K562 (cell line): Measurements from ENCODE around the gene OPCML. TPM values are rescaled to one million over a fixed set of nuclear protein-coding genes. Genes with fewer than 3 reads are reported as not detected.

Source experiments
- ATAC-seq: fragments of 200-7000 bp; cut with Tn5 transposase; 3 replicates; pipeline ENCODE4 v1.9.1; 2020; ENCODE audit warnings: moderate library complexity
- BruUV-seq: library from RNA; stranded (reverse); fragments of 400-500 nt; replicated peaks from 2 replicates; lab custom pipeline; 2021; lab: Mats Ljungman, UMichigan
- CTCF ChIA-PET: fragments of 300-600 bp; formaldehyde crosslinking; extraction: SDS; loops from one replicate; lab custom pipeline; 2021; ENCODE audit warnings: low intra/inter-chr PET ratio; lab: Yijun Ruan, JAX
- POLR2A ChIA-PET: fragments of 300-600, 350-650 bp; sonication (Branson Sonifier 250); formaldehyde crosslinking; extraction: SDS; loops from one replicate; lab custom pipeline; 2021; ENCODE audit warnings: antibody characterized with exemption, inconsistent platforms; lab: Yijun Ruan, JAX
- DNase-seq, 4 experiments: peaks; one replicate each; pipeline versions ENCODE4 v3.0.0 to v3.0.0-alpha.2; 2011 to 2018; ENCODE audit warnings: low spot score in 3 of 4, mixed read lengths in 3 of 4; ENCODE audit errors: extremely low read depth in 1 of 4
- FAIRE-seq: peaks from 2 replicates; lab custom pipeline; 2011; peaks lifted over from hg19 to GRCh38; lab: Jason Lieb, UNC
- H2AFZ ChIP-seq: 2 replicates; pipeline ENCODE4 v1.6.0; 2011; ENCODE audit warnings: low read depth, low read length, control low read depth, inconsistent platforms
- H3K27ac ChIP-seq: fragments of 200-600 bp; 3 replicates; pipeline ENCODE4 v1.8.0; 2011; ENCODE audit warnings: low read depth, mild to moderate bottlenecking, control low read depth, inconsistent platforms, low read length, moderate library complexity, mixed read lengths; ENCODE audit errors: extremely low read depth
- H3K27me3 ChIP-seq, 2 experiments: fragments of 300-600 bp in 1 of 2; 2 replicates in 1 of 2; 3 replicates in 1 of 2; pipeline versions ENCODE4 v1.6.0 to v1.8.0; 2011; ENCODE audit warnings: inconsistent platforms in 2 of 2, low read length in 2 of 2, mild to moderate bottlenecking in 1 of 2, mixed read lengths in 1 of 2, moderate library complexity in 1 of 2; ENCODE audit not compliant: control insufficient read depth in 2 of 2, insufficient read depth in 2 of 2
- H3K36me3 ChIP-seq: fragments of 300-600 bp; 3 replicates; pipeline ENCODE4 v1.8.0; 2011; ENCODE audit warnings: mild to moderate bottlenecking, low read length, inconsistent platforms; ENCODE audit not compliant: control insufficient read depth, insufficient read depth
- H3K4me1 ChIP-seq, 2 experiments: fragments of 200-600 bp in 1 of 2; replicated peaks in 1 of 2; 2 replicates in 1 of 2; 3 replicates in 1 of 2; pipeline versions ENCODE4 v1.5.1 to v1.8.0; 2011; ENCODE audit warnings: inconsistent platforms in 2 of 2, low read length in 2 of 2, mild to moderate bottlenecking in 1 of 2, mixed read lengths in 1 of 2, moderate library complexity in 1 of 2; ENCODE audit not compliant: control insufficient read depth in 2 of 2, insufficient read depth in 2 of 2
- H3K4me2 ChIP-seq: 2 replicates; pipeline ENCODE4 v1.6.1; 2011; ENCODE audit warnings: low read length, control low read depth, inconsistent platforms, mixed read lengths; ENCODE audit not compliant: insufficient read depth
- H3K4me3 ChIP-seq: fragments of 200-600 bp; sonication (generic), shearing (Covaris generic); 2 replicates; pipeline ENCODE4 v1.5.1; 2016; ENCODE audit warnings: control low read depth, inconsistent platforms
- H3K79me2 ChIP-seq: fragments of 200-600 bp; 3 replicates; pipeline ENCODE4 v1.8.0; 2011; ENCODE audit warnings: low read length, inconsistent platforms; ENCODE audit not compliant: control insufficient read depth, insufficient read depth
- H3K9ac ChIP-seq, 2 experiments: 2 replicates each; pipeline versions ENCODE4 v1.6.0 to v1.6.1; 2011; ENCODE audit warnings: low read depth in 2 of 2, low read length in 2 of 2, control low read depth in 1 of 2, inconsistent platforms in 1 of 2, mild to moderate bottlenecking in 1 of 2, mixed read lengths in 1 of 2; ENCODE audit not compliant: insufficient read depth in 1 of 2
- H3K9me1 ChIP-seq: one replicate; pipeline ENCODE4 v1.6.0; 2011; ENCODE audit warnings: inconsistent platforms, mild to moderate bottlenecking, low read length, moderate library complexity; ENCODE audit not compliant: control insufficient read depth, insufficient read depth
- H3K9me3 ChIP-seq: replicated peaks from 2 replicates; pipeline ENCODE4 v1.5.1; 2011; ENCODE audit warnings: low read depth, low read length, inconsistent platforms; ENCODE audit not compliant: control insufficient read depth, insufficient read depth
- H4K20me1 ChIP-seq: replicated peaks from 2 replicates; pipeline ENCODE4 v1.6.1; 2011; ENCODE audit warnings: low read length, inconsistent platforms, mixed read lengths; ENCODE audit not compliant: control insufficient read depth, insufficient read depth
- ARID3B ChIP-seq: fragments of 250-450 bp; sonication (Bioruptor Pico); IDR thresholded peaks from 2 replicates; pipeline ENCODE4 v1.4.0; 2020; ENCODE audit warnings: borderline replicate concordance
- ARNT ChIP-seq, 2 experiments: fragments of 450-650 bp; IDR thresholded peaks; 2 replicates each; pipeline ENCODE4 v1.6.1; 2016; ENCODE audit warnings: mild to moderate bottlenecking in 1 of 2
- ELF1 ChIP-seq: fragments of 200-800 bp; sonication (Bioruptor generic); IDR thresholded peaks from 2 replicates; pipeline ENCODE4 v1.6.1; 2016; ENCODE audit warnings: missing genetic modification characterization, missing compliant biosample characterization
- GTF2A2 ChIP-seq: IDR thresholded peaks from 2 replicates; pipeline ENCODE4 v1.6.1; 2016; ENCODE audit warnings: mild to moderate bottlenecking, missing genetic modification characterization, missing compliant biosample characterization
- SLC30A9 ChIP-seq: fragments of 250-450 bp; sonication (Bioruptor Pico); IDR thresholded peaks from 2 replicates; pipeline ENCODE4 v1.8.0; 2022; ENCODE audit warnings: mild to moderate bottlenecking, moderate library complexity
- TCF15 ChIP-seq: fragments of 250-450 bp; sonication (Bioruptor Pico); IDR thresholded peaks from 2 replicates; pipeline ENCODE4 v1.8.0; 2022; ENCODE audit warnings: moderate library complexity, mild to moderate bottlenecking, inconsistent platforms
- U2AF2 ChIP-seq: fragments of 200-400 bp; formaldehyde crosslinking; optimal IDR thresholded peaks from 2 replicates; pipeline ENCODE3; 2017; ENCODE audit warnings: low read depth, mild to moderate bottlenecking, low read length
- ZBTB43 ChIP-seq: sonication (generic); formaldehyde crosslinking; IDR thresholded peaks from 2 replicates; pipeline ENCODE4 v1.8.0; 2023; ENCODE audit warnings: mild to moderate bottlenecking, missing genetic modification reagents
- ZNF318 ChIP-seq, 2 experiments: fragments of 450-650 bp; IDR thresholded peaks; 2 replicates each; pipeline ENCODE4 v1.6.1; 2016; ENCODE audit warnings: mild to moderate bottlenecking in 2 of 2, borderline replicate concordance in 1 of 2, low read depth in 1 of 2, moderate library complexity in 1 of 2
- ZNF41 ChIP-seq: fragments of 250-450 bp; sonication (Bioruptor Pico); conservative IDR thresholded peaks from 2 replicates; pipeline ENCODE4 v1.4.0; 2020; ENCODE audit warnings: mild to moderate bottlenecking
- ZNF778 ChIP-seq: fragments of 450-650 bp; formaldehyde crosslinking; IDR thresholded peaks from 2 replicates; pipeline ENCODE4 v1.4.0; 2020; ENCODE audit warnings: mild to moderate bottlenecking, moderate library complexity
- ZNF780A ChIP-seq: fragments of 250-450 bp; sonication (Bioruptor Pico); IDR thresholded peaks from 2 replicates; pipeline ENCODE4 v1.5.0; 2021; ENCODE audit warnings: mild to moderate bottlenecking
- WGBS: fragments of 100-300 bp; shearing (Covaris generic); methylation state at CpG from one replicate; pipeline ENCODE4 v1.1.6; 2016; ENCODE audit warnings: low coverage, mixed read lengths; ENCODE audit not compliant: insufficient coverage; ENCODE audit errors: missing lambda C conversion rate; 5-methylcytosine and 5-hydroxymethylcytosine counted together
- in situ Hi-C: fragments of 300-500 bp; cut with MboI; formaldehyde crosslinking; loops from 4 replicates; pipeline ENCODE4 v1.15.0; 2018; ENCODE audit warnings: inconsistent platforms, mixed read lengths
- intact Hi-C: fragments of 100-400 bp; cut with micrococcal nuclease; formaldehyde crosslinking; loops from 2 replicates; pipeline ENCODE4 v1.14.2; 2022
- polyA plus RNA-seq, 8 experiments: library from polyadenylated mRNA; depleted of rRNA in 4 of 8; stranded (reverse) in 5 of 8; unstranded in 3 of 8; fragments of >200 nt; fragmentation: Nextera tagmentation in 2 of 8; fragmentation: Illumina TruSeq in 1 of 8; extraction: Ambion mirVana in 2 of 8; extraction: Trizol in 1 of 8; gene quantifications; 2 replicates each; pipeline versions ENCODE4 v1.2.1 to v1.2.3, GENCODE V29; 2011 to 2014; ENCODE audit warnings: inconsistent platforms in 1 of 8, missing spikeins in 1 of 8
- total RNA-seq, 7 experiments: library from RNA; depleted of rRNA in 6 of 7; stranded (reverse); fragments of >200 nt in 6 of 7; fragmentation: Illumina TruSeq in 2 of 7; extraction: Trizol in 2 of 7; gene quantifications; 2 replicates each; pipeline versions ENCODE4 v1.2.1 to v1.2.3, GENCODE V29; 2011 to 2021; ENCODE audit warnings: low replicate concordance in 1 of 7

Gene OPCML
- total and polyA plus RNA-seq, 9 of the 15 experiments (the other 6 are each of a cell fraction or from before 2014, with no cell fraction given), result not detected

- Histone ChIP-seq H3K79me2 (no peaks in the 10 kb centered on the region), H3K27ac (no peak overlapping the region), H3K9me1 (no peaks in the 10 kb centered on the region), H3K4me3 (no peak overlapping the region), H3K9ac (no peak overlapping the region), H4K20me1 (no peaks in the 10 kb centered on the region), H3K4me2 (no peak overlapping the region), H3K27me3 (no peaks in the 10 kb centered on the region), H2AFZ (no peak overlapping the region), H3K36me3 (no peaks in the 10 kb centered on the region), H3K4me1 (no peaks in the 10 kb centered on the region), H3K9me3 (no peaks in the 10 kb centered on the region)
- intact Hi-C loops, result no loop called here
- DNase-seq (no peak), FAIRE-seq (no peak), ATAC-seq (no peak)
- WGBS, result 2% methylated on average over 4 of the region's 4 CpGs
- CTCF ChIA-PET, result no interaction called here
- POLR2A ChIA-PET, result no interaction called here
- no TSS peak for BruUV-seq
- in situ Hi-C loops, result no loop called here
- TF ChIP-seq GTF2A2 (tag) (no peak), ARNT (IDR thresholded peaks at IDR 0.05) (no peak), ELF1 (tag) (no peak), ARID3B (CRISPR knock-in tag) (no peak), ZNF41 (CRISPR knock-in tag) (no peak), TCF15 (no peak), ZNF318 (IDR thresholded peaks at IDR 0.05; ENCODE audit: borderline replicate concordance in 1 of 2, low read depth in 1 of 2) (no peak), ZNF778 (CRISPR knock-in tag) (no peak), SLC30A9 (CRISPR knock-in tag) (no peak), ZNF780A (CRISPR knock-in tag) (no peak), ZBTB43 (CRISPR knock-in tag) (no peak), U2AF2 (no peak)
These were observed 728.0 kb downstream of the OPCML start for GRCh38 chr11:132804258-132804657.
